GM18519 (cell line): Measurements from ENCODE around the gene IGFLR1.
"Not testable (repeated sequence)": the region's sequence is repeated elsewhere in the genome, so short reads cannot be mapped to it uniquely, and the experiment has no call there.

ENCODE experiments used
- ATAC-seq: cut with Tn5 transposase; IDR thresholded peaks from one replicate; pipeline ENCODE4 v1.9.1; 2021; ENCODE audit warnings: mild to moderate bottlenecking, moderate library complexity; ENCODE audit not compliant: unreplicated experiment, low FRiP score

Gene IGFLR1

GRCh38 chr19:35777961-35778360 lies 35.7 kb upstream of the IGFLR1 start:
- ATAC-seq: no peak

GRCh38 chr19:35777086-35777841 lies 35.0 kb upstream of the IGFLR1 start:
- no peak for ATAC-seq

DNA sequence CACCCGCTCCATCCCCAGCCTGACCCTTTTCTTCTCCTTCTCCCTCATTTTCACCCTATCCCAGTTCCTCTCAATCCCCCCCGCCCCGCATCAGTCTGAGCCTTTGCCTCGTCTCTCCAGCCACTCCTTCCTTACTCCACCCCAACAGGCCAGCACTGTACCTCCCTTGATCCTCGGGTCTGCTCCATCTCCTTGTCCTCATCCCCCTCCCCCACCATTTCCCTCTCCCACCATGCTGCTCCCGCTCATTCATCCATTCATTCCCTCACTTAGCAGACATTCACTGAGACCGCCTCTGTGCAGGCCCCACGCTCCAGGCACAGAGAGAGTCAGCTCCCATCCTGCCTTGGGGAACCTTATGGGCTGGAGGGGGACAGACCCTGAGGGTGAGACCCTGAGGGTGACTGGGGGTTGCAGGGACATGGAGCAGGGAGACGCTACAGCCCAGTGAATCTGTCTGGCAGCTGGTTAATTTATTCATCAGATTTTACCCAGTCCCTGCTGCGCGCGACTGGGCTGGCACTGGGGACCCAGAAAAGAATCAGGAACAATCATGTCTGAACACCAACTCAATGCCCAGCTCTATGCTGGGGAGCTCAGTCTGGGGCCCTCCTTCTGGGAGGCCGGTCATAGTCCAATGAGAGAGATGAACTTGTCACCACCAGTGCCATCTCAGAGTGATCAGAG lies 34.0 kb upstream of the IGFLR1 start:
- ATAC-seq: no peak

DNA sequence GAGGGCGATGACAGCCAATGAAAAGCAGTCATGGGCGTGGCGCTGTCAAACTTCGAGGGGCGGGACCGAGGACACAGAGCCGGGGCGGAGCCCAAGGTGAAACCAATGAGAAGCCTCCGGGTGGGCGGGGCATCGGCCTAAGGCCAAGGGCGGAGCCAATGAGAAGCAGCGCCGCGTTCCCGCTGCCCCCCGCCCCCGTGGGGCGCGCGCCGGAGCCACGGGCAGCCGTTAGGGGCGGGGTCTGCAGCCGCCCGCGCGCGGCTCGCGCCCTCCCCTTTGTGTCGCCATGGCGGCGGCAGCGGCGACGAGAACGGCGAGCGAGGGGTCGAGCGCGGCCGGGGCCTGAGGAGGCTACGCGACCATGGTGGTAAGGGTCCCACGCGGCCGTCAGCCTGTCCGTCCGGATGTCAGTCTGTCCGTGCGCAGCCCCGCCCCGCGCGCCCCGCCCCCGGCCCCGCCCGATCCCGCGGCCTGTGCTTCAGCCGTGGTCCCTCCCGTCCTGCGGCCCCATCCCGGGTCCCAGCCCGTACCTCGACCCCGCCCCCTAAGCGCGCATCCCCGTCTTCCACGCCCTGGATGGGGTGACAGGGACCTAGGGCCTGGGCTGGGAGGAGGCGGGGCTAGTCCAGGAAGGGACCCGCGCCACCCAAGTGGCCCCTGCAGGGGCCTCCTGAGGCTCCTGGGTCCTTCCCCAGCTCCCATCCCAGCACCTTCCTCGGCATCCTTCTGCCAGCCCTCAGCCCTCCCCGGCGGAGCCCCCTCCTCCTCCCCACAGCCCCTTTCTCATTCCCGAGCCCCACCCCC lies 33.2 kb upstream of the IGFLR1 start, which contains the start of gene ARHGAP33:
ARHGAP33 (plus strand) TSS at position 267 of the 804 bp plus-strand sequence; CDS start at position 362, 95 bp downstream.
- peak; percentile 84 for ATAC-seq

DNA sequence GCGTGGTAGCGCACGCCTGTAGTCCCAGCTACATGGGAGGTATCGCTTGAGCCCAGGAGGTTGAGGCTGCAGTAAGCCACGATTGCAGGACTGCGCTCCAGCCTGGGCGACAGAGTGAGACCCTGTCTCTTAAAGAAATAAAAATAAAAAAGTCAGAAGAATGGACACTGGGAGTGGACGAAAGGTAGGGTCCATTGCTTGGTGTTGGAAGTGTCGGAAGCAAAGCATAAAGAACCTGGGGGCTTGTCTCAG lies 32.7 kb upstream of the IGFLR1 start:
- no peak for ATAC-seq

DNA sequence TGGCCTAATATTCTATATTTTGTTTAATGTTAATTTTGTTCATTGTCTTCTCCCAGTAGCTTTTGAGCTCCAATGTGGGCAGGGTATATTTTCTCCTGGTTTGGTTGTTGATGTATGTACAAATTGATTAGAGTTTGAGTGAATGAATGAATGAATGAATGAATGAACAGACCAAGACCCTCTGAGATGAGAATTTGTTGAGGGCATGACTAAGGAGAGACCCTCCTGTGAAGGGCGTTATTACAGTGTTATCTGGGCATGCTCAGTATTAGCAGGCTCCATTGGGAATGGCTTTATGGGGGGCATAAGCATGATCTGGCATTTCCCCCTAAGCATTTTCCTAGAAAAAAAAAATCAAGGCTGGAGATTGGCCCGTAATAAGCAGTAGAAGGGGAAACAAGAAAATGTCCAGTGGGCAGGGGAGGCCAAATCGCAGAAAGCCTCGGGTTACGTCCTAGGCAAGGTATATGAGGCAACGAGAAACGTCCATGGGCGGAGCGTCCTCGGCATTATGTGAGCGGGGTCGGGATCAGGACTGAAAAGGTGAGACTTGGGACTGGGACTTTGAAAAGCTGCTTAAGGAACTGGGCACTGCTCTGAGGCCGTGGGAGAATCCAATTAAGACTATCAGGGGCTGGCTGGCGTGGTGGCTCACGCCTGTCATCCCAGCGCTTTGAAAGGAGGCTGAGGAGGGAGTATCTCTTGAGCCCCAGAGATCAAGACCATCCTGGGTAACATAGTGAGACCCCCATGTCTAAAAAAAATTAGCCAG lies 32.2 kb upstream of the IGFLR1 start:
- no peak for ATAC-seq

DNA sequence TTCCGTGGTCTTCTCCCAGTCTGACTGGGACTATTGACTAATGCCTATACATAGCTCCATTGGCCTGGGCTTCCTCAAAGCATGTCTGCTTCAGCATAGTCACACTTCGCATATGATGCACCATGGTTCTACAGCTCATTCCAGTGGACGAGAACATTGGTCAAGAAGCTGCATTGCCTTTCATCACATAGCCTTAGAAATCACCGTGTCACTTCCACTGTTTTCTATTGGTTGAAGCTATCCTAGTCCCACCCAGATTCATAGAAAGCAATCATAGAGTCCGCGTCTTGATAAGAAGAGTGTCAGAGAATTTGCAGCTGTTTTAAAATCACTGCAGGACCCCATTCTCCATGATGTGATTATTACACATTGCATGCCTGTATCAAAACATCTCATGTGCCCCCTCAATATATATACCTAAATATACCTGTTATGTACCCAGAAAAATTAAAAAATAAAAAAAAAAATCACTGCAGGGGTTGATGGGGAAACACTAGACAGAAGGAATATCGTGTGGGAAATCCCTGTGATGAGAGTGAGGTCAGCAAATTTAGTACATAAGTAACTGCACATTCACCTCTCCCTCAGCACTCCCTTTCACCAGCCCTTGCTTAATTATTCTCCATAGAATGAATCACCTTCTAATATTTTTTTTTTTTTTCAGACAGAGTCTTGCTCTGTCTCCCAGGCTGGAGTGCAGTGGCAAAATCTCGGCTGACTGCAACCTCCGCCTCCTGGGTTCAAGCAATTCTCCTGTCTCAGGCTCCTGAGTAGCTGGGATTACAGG lies 31.0 kb upstream of the IGFLR1 start:
- no peak for ATAC-seq

GRCh38 chr19:35772362-35772761 lies 30.1 kb upstream of the IGFLR1 start:
- not testable (repeated sequence) for ATAC-seq

DNA sequence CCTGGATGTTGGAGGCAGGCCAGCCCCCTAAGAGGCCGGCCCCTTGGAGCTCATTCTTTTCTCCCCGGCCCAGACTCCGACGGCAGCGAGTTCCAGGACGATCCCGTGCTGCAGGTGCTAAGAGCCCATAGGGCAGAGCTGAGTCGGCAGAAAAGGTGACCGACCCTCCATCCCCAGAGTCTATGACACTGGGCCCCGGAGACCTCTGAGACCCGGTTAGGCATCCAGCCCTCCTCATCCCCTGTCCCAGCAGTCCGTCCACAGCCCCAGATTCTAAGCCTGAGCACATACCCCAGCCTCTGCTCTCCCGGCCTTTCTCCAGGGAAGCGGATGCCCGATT lies 25.8 kb upstream of the IGFLR1 start:
- no peak for ATAC-seq

DNA sequence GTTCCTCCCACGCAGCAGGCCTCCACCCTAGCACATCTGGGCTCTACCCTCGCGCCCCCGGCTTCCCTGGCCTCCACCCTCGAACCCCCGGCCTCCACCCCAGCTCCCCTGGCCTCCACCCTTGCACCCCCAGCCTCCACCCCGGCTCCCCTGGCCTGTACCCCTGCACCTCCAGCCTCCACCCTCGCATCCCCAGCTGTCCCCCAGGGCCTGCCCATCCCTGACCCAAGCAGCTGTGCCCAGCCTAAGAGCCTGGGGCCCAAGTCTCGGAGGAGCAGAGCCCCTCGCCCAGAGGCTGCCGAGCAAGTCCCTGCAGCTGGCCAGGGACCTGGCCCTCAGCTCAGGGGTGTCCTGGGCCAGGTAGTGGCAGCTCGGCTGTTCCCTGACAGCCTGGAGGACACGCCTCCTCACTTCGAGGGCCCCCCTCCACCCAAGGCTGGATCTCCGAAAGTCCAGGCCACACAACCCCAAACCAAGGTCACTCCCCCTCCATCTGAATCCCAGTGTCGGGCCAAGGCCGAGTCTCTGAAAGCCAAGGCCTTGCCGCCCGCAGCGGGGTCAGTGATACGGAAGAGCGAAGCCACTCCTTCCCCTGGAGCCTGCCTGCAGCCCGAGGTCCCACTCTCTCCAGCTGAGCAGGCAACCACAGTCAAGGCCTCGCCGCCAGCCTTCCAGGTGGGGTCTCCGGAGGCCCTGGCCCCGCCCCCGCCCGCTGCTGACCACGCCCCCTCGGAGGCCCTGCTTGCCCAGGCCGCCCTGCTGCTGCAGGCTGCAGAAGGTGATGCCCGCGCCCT lies 25.2 kb upstream of the IGFLR1 start:
- no peak for ATAC-seq

GRCh38 chr19:35766571-35767104 lies 24.4 kb upstream of the IGFLR1 start:
- ATAC-seq: no peak

DNA sequence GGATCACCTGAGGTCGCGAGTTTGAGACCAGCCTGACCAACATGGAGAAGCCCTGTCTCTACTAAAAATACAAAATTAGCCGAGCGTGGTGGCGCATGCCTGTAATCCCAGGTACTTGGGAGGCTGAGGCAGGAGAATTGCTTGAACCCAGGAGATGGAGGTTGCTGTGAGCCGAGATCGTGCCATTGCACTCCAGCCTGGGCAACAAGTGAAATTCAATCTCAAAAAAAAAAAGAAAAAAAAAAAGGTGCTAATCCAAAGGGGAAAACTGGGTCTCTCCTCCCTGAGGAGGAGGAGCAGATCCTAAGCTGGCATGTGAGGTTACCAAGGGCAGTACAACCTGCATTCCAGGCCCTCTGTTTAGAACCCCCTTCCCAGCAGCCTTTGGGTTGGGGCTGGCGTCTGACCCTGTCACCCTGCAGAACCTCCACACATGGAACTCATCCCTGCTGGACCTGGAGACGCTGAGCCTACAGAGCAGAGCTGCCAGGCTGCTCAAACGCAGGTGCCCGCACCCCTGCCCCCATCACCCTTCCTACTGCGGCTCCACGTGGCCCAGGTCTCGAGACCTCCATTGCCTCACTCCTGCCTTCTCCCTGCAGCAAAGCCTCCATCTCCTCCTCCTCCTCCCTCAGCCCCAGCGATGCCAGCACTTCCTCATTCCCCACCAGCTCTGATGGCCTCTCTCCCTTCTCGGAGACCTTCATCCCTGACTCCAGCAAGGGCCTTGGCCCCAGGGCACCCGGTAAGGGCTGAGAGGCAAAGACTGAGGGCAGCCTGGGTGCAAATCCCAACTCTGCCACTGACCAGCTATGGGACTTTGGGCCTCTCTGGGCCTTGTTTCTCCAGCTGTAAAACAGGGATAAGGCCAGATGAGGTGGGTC lies 22.4 kb upstream of the IGFLR1 start:
- no peak for ATAC-seq

DNA sequence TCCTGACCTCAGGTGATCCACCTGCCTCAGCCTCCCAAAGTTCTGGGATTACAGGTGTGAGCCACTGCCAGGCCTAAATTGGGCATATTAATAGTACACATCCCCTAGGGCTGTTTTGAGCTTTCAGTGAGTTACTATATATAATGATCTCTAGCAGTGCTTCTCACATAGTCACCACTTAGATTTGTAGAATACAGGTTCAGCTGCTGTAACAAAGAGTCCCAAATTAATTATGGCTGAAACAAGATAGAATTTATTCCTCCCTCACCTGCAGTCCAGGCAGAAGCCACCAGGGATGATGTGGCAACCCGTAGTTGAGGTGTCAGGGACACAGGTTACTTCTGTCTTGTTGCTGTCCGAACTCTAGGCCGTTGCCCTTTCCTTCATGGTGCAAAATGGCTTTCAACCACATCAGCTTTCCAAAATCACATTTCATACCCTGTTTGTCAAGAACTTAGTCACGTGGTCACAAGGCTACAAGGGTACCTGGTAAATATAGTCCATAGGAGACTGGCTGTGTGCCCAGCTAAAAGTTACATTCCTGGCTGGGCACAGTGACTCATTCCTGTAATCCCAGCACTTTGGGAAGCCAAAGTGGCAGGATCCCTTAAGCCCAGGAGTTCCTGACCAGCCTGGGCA lies 18.6 kb upstream of the IGFLR1 start:
- no peak for ATAC-seq

DNA sequence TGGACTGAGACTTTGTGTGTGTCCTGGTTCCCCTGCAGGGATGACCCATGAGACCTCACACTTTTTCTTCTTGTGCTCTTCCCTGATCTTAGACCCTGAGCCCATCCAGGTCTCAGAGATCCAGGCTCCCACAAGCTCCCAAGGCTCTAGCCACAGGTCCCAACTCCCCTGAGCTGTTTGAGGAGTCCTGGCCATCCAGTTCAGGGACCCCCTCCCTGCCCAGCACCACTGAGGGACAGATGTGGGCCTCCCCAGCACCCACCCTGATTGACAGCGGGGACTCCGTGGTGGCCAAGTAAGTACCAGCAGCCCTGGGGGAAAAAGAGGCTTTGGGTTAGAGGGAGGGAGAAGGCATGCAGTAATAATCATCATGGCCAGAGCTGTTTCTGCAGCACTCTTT lies 17.4 kb upstream of the IGFLR1 start:
- no peak for ATAC-seq

DNA sequence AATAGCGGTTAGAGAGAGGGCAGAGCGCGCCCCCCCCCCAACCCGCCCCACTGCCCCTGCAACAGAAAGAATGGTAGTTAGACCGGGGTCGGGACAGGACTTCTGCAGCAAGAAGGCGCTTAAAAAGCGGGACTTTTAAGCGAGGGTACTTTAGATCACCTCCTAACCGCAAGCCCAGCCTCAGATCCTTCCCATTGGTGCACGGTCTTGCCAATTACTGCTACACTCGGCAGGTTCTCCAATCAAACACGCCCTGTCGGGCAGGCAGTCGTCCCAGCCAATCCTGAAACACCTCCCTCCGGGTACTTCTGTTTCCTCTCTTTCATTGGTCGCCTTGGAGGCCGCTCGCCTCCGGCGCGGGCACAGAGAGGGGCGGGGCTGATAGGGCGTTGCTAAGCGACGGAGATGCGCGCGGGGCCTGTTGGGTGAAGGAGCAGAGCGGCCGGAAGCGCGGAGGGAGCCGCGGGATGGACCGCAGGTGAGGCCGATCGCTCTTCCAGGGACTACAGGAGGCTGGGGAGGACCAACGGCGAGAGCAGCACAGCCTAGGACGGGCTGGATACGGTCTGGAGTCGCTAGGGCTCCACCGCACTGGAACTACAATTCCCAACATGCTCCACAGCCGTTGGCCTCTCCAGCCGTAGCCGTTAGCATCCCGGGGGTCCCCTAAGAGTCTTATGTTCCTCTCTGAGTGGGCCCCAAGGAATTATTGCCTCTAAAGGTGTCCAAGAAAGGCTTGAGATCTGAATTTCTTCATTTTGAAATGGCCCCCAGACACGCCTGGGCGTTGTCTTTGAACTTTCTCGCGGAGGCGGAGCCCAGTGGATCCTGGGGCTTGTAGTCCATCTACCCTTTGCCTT lies 15.7 kb upstream of the IGFLR1 start, which contains the start of gene PROSER3:
PROSER3 (plus strand) TSS at position 428 of the 860 bp plus-strand sequence; CDS start at position 468, 40 bp downstream.
- peak; percentile 94 for ATAC-seq

DNA sequence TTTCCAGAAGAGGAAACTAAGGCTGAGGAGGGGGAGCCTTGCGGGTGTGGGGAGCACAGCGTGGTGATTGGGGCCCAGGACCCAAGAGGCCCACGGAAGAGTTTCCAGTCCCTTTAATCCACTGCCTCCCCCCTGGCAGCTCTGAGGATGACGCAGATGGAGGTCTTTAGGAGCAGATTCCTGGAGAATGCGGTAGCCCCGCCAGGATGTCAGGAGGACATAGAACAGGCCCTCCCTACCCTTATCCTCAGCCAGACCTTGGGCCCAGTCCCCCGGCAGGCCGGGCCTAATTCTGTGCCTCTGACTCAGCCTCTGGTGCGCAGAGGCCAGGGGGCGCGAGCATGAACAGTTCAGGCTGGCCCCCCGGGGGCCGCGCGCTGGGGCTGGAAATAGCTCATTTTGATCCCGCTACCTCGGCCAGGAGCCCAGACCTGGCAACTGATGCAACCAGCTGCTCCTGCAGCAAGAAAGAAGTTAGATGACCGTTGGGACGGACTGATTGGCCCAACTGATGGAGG lies 15.0 kb upstream of the IGFLR1 start:
- no peak for ATAC-seq
